HG03060 (cell line): ENCODE results near the gene GRIK2.

ENCODE experiments used
- ATAC-seq: cut with Tn5 transposase; IDR thresholded peaks from one replicate; pipeline ENCODE4 v1.9.1; 2021; ENCODE audit warnings: low read depth, moderate number of reproducible peaks; ENCODE audit not compliant: unreplicated experiment

The GRIK2 gene

DNA sequence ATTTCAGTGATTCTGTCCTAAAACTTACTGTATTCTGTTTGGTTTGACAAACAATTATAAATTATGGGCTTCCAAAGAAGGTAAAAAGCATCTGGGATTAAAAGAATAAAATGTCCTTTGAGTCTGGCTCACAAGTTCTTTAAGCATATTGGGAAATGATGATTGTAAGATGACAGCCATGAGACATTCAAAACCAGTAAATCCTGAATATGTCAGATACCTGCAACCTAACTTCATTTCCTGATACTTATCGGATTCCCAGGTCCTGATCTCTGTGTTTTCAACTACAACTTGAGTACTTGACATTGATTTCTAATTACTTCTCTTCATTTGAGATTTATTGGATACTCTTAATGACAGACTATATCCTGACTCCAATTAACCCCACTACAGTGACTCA, 446.6 kb downstream of the GRIK2 start:
- ATAC-seq: no peak

- peak; percentile 41 for ATAC-seq
Observed at GRCh38 chr6:101845172-101845571, 451.7 kb downstream of the GRIK2 start.

DNA sequence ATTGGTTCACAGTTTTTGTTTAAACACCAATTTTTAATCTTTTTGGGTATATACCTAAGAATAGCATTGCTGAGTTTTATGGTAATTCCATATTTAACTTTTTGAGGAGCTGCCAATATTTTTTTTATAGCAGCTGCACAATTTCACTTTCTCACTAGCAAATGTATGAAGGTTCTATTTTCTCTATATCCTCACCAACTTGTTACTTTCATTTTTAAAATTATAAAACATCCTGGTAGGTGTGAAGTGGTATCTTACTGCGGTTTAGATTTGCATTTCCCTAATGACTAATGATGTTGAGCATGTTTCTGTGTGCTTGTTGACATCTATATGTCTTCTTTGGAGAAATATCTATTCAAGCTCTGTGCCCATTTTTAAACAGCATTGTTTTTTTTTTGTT, 452.1 kb downstream of the GRIK2 start:
- ATAC-seq: peak; percentile 96

GRCh38 chr6:101847690-101848089, 454.2 kb downstream of the GRIK2 start:
- no peak for ATAC-seq

- no peak for ATAC-seq
Observed at GRCh38 chr6:101851911-101852310, 458.4 kb downstream of the GRIK2 start.

- no peak for ATAC-seq
Observed at GRCh38 chr6:101853231-101854085, 459.9 kb downstream of the GRIK2 start.

- ATAC-seq: no peak
Observed at GRCh38 chr6:101876431-101876830, 482.9 kb downstream of the GRIK2 start.

- no peak for ATAC-seq
Observed at GRCh38 chr6:101878554-101879276, 485.2 kb downstream of the GRIK2 start.

GRCh38 chr6:101879782-101880181, 486.3 kb downstream of the GRIK2 start:
- no peak for ATAC-seq

GRCh38 chr6:101883505-101883904, 490.0 kb downstream of the GRIK2 start:
- ATAC-seq: no peak

- no peak for ATAC-seq
Observed at GRCh38 chr6:101887532-101887931, 494.0 kb downstream of the GRIK2 start.

DNA sequence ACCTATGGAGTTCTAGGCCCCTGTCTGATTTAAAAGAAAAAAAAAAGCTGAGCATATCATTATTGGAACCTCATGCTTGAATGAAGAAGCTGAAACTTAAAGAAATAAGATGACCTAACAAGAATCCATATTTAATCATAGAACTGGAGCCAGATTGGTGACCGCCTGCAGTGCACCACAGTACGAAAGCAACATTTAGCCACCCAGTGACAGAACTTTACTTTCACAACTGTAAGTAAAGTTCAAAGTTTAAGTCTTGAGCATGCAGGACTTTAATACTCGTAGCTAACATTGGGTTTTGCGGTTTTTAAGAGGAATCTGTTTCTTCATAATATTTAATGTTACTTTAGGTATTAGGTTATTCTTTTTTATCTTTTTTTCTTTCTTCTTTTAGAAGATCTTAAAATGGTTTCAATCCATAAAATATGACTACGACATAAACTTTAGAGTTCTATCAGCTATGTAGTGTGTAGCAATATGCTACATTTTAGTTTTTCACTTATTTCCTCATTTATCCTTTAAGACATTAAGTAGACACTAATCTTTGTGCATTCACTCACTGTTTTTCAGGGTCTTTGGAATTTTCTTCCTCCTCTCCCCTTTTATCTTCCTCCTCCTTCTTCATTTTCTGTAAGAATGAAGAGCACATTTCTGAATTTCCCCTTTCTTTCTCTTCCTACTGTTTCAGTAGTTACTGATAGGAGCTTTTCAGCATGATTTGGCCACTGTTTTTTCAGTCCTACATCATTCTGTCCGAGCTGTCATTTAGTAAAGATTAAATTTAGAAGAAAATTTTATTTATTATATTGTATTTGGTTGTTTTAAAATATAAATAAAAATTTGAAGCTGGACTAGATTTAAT, 514.1 kb downstream of the GRIK2 start:
- no peak for ATAC-seq

GRCh38 chr6:101909366-101909765, 515.9 kb downstream of the GRIK2 start:
- ATAC-seq: no peak

- ATAC-seq: no peak
Observed at GRCh38 chr6:101912311-101912710, 518.8 kb downstream of the GRIK2 start.

DNA sequence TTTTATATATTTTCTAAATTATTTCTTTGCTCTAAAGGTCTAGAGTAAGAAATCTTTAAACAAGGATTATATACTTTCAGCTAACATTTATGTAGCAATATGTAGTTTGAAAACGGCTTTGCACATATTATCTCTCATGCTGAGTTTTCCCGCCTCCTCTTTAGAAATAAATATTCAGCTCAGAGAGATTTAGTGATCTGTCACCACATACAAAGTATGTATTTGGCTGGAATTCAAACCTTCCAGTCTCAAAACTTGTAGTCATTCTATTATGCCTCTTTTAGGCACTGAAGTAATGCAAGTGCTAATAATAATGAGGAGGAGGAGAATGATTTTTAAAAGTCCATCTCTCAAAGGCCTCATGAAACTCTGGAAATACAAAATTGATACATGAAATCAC, 525.0 kb downstream of the GRIK2 start:
- no peak for ATAC-seq

DNA sequence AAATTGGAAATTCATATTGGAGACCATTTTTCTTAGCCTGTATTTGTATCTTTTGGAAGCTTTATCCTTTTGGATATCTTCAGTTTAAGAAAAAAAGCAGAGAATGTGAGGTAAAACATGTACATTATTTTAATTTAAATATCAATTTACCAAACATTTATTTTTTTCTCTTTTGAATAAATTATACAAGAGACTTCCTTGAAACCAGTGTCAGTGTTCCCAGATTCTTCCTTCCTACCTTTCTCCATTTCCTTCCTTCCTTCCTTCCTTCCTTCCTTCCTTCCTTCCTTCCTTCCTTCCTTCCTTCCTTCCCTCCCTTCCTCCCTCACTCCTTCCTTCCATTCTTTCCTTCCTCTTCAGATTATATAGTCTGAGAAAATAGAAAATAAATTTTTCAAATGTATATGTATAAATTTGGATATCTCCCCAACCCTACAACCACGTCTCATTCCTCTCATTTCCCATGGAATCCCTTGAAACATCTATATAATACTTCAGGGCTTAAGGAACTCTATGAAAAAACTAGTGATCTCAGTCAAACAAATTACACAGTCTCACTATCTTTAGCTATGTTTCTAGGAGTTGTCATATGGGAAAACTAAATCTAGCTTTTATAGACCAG, 528.4 kb downstream of the GRIK2 start:
- no peak for ATAC-seq

GRCh38 chr6:101926149-101926925, 532.8 kb downstream of the GRIK2 start:
- ATAC-seq: no peak

DNA sequence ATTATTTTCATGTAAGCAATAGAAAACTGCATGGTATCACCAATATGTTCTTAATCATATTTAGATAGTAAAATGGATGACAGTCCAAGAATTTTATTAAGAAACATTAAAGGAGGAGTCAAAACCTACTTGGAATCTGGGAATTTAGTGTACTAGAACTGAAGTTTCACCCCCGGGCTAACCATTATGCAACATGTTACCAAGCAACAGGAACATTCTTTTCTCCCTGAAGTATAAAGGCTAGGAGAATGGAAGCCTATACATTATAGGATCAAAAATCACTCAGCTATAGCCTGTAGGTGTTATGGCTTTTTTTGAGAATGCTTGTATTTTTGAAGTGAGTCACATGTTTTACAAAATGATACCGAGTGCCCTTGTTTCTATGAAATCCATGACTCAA, 538.3 kb downstream of the GRIK2 start:
- no peak for ATAC-seq

- ATAC-seq: no peak
Observed at GRCh38 chr6:101932704-101933103, 539.2 kb downstream of the GRIK2 start.

GRCh38 chr6:101935732-101936131, 542.2 kb downstream of the GRIK2 start:
- ATAC-seq: no peak
